IMR-90 (cell line): ENCODE measurements around the gene LARGE2. TPM values are rescaled to one million over a fixed set of nuclear protein-coding genes. Genes with fewer than 3 reads are reported as not detected.
"Not testable (repeated sequence)": the region's sequence is repeated elsewhere in the genome, so short reads cannot be mapped to it uniquely, and the experiment has no call there.

Experiments used
- ATAC-seq: fragments of 200-7000 bp; cut with Tn5 transposase; 2 replicates; pipeline ENCODE4 v1.9.1; 2020; ENCODE audit warnings: low read depth, mild to moderate bottlenecking, moderate library complexity
- BruUV-seq: library from RNA; stranded (reverse); fragments of 400-500 nt; replicated peaks from 2 replicates; lab custom pipeline; 2021; lab: Mats Ljungman, UMichigan
- CTCF ChIA-PET: fragments of 300-600 bp; formaldehyde crosslinking; extraction: SDS; loops from one replicate; lab custom pipeline; 2021; ENCODE audit warnings: antibody characterized with exemption; lab: Yijun Ruan, JAX
- POLR2A ChIA-PET: fragments of 300-600 bp; sonication (Branson Sonifier 250); formaldehyde crosslinking; loops from one replicate; lab custom pipeline; 2022; ENCODE audit warnings: antibody characterized with exemption; ENCODE audit not compliant: unreplicated experiment; lab: Charles Lee
- DNase-seq: peaks from one replicate; pipeline ENCODE4 v3.0.0; 2013
- H2AFZ ChIP-seq: replicated peaks from 2 replicates; pipeline ENCODE3; 2013; ENCODE audit warnings: low read length, mild to moderate bottlenecking; ENCODE audit not compliant: poor library complexity
- H2AK5ac ChIP-seq: 2 replicates; pipeline ENCODE4 v1.6.1; 2013; ENCODE audit warnings: low read depth, low read length, inconsistent platforms
- H2AK9ac ChIP-seq: replicated peaks from 2 replicates; pipeline ENCODE3; 2013; ENCODE audit warnings: mild to moderate bottlenecking, low read depth, low read length, moderate library complexity; ENCODE audit not compliant: poor library complexity
- H2BK120ac ChIP-seq: 2 replicates; pipeline ENCODE4 v1.6.1; 2013; ENCODE audit warnings: low read depth, low read length, inconsistent platforms
- H2BK15ac ChIP-seq: 3 replicates; pipeline ENCODE4 v1.6.1; 2013; ENCODE audit warnings: low read depth, low read length, inconsistent platforms
- H2BK20ac ChIP-seq: 2 replicates; pipeline ENCODE4 v1.6.1; 2013; ENCODE audit warnings: low read depth, mild to moderate bottlenecking, inconsistent platforms, low read length, moderate library complexity
- H2BK5ac ChIP-seq: 2 replicates; pipeline ENCODE4 v1.6.1; 2013; ENCODE audit warnings: mild to moderate bottlenecking, low read depth, low read length, inconsistent platforms; ENCODE audit not compliant: poor library complexity, severe bottlenecking
- H3K14ac ChIP-seq: replicated peaks from 2 replicates; pipeline ENCODE4 v1.6.1; 2013; ENCODE audit warnings: low read depth, low read length, inconsistent platforms
- H3K18ac ChIP-seq: 2 replicates; pipeline ENCODE4 v1.6.1; 2013; ENCODE audit warnings: low read depth, low read length, control low read depth
- H3K23ac ChIP-seq: 2 replicates; pipeline ENCODE4 v1.6.1; 2013; ENCODE audit warnings: low read depth, low read length, inconsistent platforms
- H3K27ac ChIP-seq: 2 replicates; pipeline ENCODE4 v1.5.1; 2013; ENCODE audit warnings: mild to moderate bottlenecking, control low read depth, low read length; ENCODE audit not compliant: insufficient read depth
- H3K27me3 ChIP-seq: 2 replicates; pipeline ENCODE4 v1.6.1; 2013; ENCODE audit warnings: low read length; ENCODE audit not compliant: control insufficient read depth, insufficient read depth
- H3K36me3 ChIP-seq: 2 replicates; pipeline ENCODE4 v1.6.1; 2013; ENCODE audit warnings: low read length, mixed read lengths; ENCODE audit not compliant: control insufficient read depth, insufficient read depth
- H3K4ac ChIP-seq: 2 replicates; pipeline ENCODE4 v1.6.1; 2013; ENCODE audit warnings: low read depth, low read length, inconsistent platforms
- H3K4me1 ChIP-seq: 2 replicates; pipeline ENCODE4 v1.6.1; 2013; ENCODE audit warnings: low read length, mixed read lengths; ENCODE audit not compliant: control insufficient read depth, insufficient read depth
- H3K4me2 ChIP-seq: 2 replicates; pipeline ENCODE4 v1.6.1; 2013; ENCODE audit warnings: low read depth, mild to moderate bottlenecking, control low read depth, low read length, moderate library complexity
- H3K4me3 ChIP-seq: 2 replicates; pipeline ENCODE4 v1.5.1; 2013; ENCODE audit warnings: low read depth, mild to moderate bottlenecking, control low read depth, low read length, moderate library complexity; ENCODE audit not compliant: insufficient read depth
- H3K56ac ChIP-seq: 2 replicates; pipeline ENCODE4 v1.6.1; 2013; ENCODE audit warnings: low read length, inconsistent platforms; ENCODE audit not compliant: insufficient read depth; ENCODE audit errors: extremely low read depth
- H3K79me1 ChIP-seq, 2 experiments: 2 replicates each; pipeline ENCODE4 v1.6.1; 2013; ENCODE audit warnings: low read length in 2 of 2, inconsistent platforms in 1 of 2, low read depth in 1 of 2
- H3K9ac ChIP-seq: 2 replicates; pipeline ENCODE4 v1.6.1; 2013; ENCODE audit warnings: low read depth, low read length, control low read depth
- H3K9me1 ChIP-seq: 2 replicates; pipeline ENCODE4 v1.6.1; 2013; ENCODE audit warnings: low read length, inconsistent platforms; ENCODE audit not compliant: insufficient read depth
- H3K9me3 ChIP-seq: 2 replicates; pipeline ENCODE4 v1.6.1; 2013; ENCODE audit warnings: low read length; ENCODE audit not compliant: control insufficient read depth, insufficient read depth
- H4K20me1 ChIP-seq: 2 replicates; pipeline ENCODE4 v1.6.1; 2013; ENCODE audit warnings: low read length, inconsistent platforms; ENCODE audit not compliant: insufficient read depth
- H4K5ac ChIP-seq: 2 replicates; pipeline ENCODE4 v1.6.1; 2013; ENCODE audit warnings: mild to moderate bottlenecking, low read depth, low read length, control low read depth
- H4K8ac ChIP-seq, 2 experiments: 2 replicates each; pipeline ENCODE4 v1.6.1; 2013; ENCODE audit warnings: low read depth in 2 of 2, low read length in 2 of 2, control low read depth in 1 of 2, inconsistent platforms in 1 of 2
- H4K91ac ChIP-seq: 2 replicates; pipeline ENCODE4 v1.6.1; 2013; ENCODE audit warnings: low read depth, low read length, inconsistent platforms; ENCODE audit not compliant: insufficient read depth
- WGBS, 2 experiments: methylation state at CpG; one replicate each; pipeline versions ENCODE4 v1.1.5 to v1.1.7; 2013; ENCODE audit warnings: missing lambda C conversion rate in 2 of 2; ENCODE audit not compliant: insufficient read length in 1 of 2; ENCODE audit errors: extremely low coverage in 2 of 2; 5-methylcytosine and 5-hydroxymethylcytosine counted together
- dilution Hi-C: fragments of 300-500 bp; cut with HindIII; formaldehyde crosslinking; loops from one replicate; pipeline ENCODE4 v1.14.3; 2018; ENCODE audit warnings: low sequenced_read_pairs; ENCODE audit not compliant: unreplicated experiment
- in situ Hi-C: fragments of 300-500 bp; cut with MboI; formaldehyde crosslinking; loops from 3 replicates; pipeline ENCODE4 v1.14.3; 2019; ENCODE audit warnings: low sequenced_read_pairs, inconsistent platforms, mixed read lengths
- intact Hi-C: fragments of 100-400 bp; cut with micrococcal nuclease; formaldehyde crosslinking; loops from 2 replicates; pipeline ENCODE4 v1.10.0; 2022
- polyA plus RNA-seq, 3 experiments: library from polyadenylated mRNA; depleted of rRNA; stranded (reverse); fragments of >200 nt; gene quantifications; 2 replicates each; pipeline ENCODE4 v1.2.3, GENCODE V29; 2012; ENCODE audit warnings: low replicate concordance in 1 of 3
- total RNA-seq: library from RNA; depleted of rRNA; stranded (reverse); fragments of >200 nt; gene quantifications from 2 replicates; pipeline ENCODE4 v1.2.3, GENCODE V29; 2012

LARGE2 gene
- total and polyA plus RNA-seq, 2 of the 4 experiments (the other 2 are of a cell fraction), result 0.03 TPM; not detected in 1

DNA sequence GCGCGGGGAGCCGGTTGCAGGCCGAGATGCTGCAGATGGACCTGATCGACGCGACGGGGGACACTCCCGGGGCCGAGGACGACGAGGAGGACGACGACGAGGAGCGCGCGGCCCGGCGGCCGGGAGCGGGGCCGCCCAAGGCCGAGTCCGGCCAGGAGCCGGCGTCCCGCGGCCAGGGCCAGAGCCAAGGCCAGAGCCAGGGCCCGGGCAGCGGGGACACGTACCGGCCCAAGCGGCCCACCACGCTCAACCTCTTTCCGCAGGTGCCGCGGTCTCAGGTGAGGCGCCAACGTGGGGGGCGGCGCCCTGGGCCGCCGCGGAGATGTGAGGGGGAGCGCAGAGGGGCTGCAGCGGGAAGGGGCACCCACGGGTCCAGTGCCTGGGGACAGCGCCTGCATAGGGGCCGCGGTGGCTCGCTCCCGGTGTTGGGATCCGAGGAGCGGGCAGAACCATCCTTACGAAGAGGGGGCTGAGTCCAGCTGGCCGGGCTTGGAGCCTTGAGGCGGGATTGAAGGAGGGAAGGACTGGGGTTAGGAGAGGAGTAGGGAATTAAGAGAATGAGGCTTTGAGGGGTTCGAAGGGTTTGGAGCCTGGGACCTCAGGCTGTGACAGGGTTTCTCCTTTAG, 22.2 kb upstream of the LARGE2 start:
- H3K4me3 ChIP-seq, result peak overlapping the region; percentile 50
- peak; percentile 40 for ATAC-seq
- peaks cover 15% of the 10 kb centered on the region for H3K36me3 ChIP-seq
- ChIA-PET POLR2A (interaction anchor here (0.6 kb wide), 1 partner anchor 395 kb away, joined by 5 read pairs; no protein-coding TSS in a partner anchor), CTCF (interaction anchor here (1.5 kb wide), 1 partner anchor 28 kb away, joined by 6 read pairs; no protein-coding TSS in a partner anchor)
- peak overlapping the region; percentile 27 for H3K9ac ChIP-seq
- peak overlapping the region; percentile 44 for H2AK9ac ChIP-seq
- WGBS, 2 experiments, result 10% methylated on average over 3 of the region's 59 CpGs; no CpG with 5 or more reads in 1 of the 2 experiments
- peaks cover 23% of the 10 kb centered on the region for H3K27me3 ChIP-seq
- H3K14ac ChIP-seq, result 0 out of 2 replicates have a peak overlapping the region, but pooled peaks have one; percentile 4
- H3K9me3 ChIP-seq, H2BK15ac ChIP-seq, in situ Hi-C loops, H4K91ac ChIP-seq, H3K56ac ChIP-seq, H3K9me1 ChIP-seq, H2BK5ac ChIP-seq, DNase-seq, dilution Hi-C loops, intact Hi-C loops, H3K4me1 ChIP-seq, H3K18ac ChIP-seq, BruUV-seq, H4K5ac ChIP-seq, H2AK5ac ChIP-seq, H4K8ac ChIP-seq, H2BK120ac ChIP-seq, H3K79me1 ChIP-seq, H2BK20ac ChIP-seq: not testable (repeated sequence)
- peaks cover 19% of the 10 kb centered on the region for H4K20me1 ChIP-seq
- H2AFZ ChIP-seq, result peak overlapping the region; percentile 96
- peak overlapping the region; percentile 65; the same call in 1 of the 2 replicates for H3K23ac ChIP-seq
- H3K4ac ChIP-seq, result 0 out of 2 replicates have a peak overlapping the region, but pooled peaks have one; percentile 27
- peak overlapping the region; percentile 83 for H3K4me2 ChIP-seq
- H3K27ac ChIP-seq, result peak overlapping the region; percentile 3; the same call in 1 of the 2 replicates
